Right renal pelvis (tissue), 4 donors: ENCODE results near the gene PCDH9. TPM values are rescaled to one million over a fixed set of nuclear protein-coding genes. Genes with fewer than 3 reads are reported as not detected.
"Not testable (repeated sequence)": the region's sequence is repeated elsewhere in the genome, so short reads cannot be mapped to it uniquely, and the experiment has no call there.

Experiments used
- DNase-seq, 4 donors: peaks; one replicate each; pipeline ENCODE4 v3.0.0-alpha.2; 2013; ENCODE audit warnings: low read depth in 4 of 4, low spot score in 3 of 4, missing footprints in 1 of 4
- polyA plus RNA-seq, 4 donors: library from polyadenylated mRNA; unstranded; fragments of 120-200 nt; gene quantifications; one replicate each; pipeline ENCODE4 v1.2.1, GENCODE V29; 2013; ENCODE audit not compliant: insufficient read length in 4 of 4

The PCDH9 gene
- polyA plus RNA-seq, 4 donors: 12.8 to 16.5 (median 15.0) TPM

DNA sequence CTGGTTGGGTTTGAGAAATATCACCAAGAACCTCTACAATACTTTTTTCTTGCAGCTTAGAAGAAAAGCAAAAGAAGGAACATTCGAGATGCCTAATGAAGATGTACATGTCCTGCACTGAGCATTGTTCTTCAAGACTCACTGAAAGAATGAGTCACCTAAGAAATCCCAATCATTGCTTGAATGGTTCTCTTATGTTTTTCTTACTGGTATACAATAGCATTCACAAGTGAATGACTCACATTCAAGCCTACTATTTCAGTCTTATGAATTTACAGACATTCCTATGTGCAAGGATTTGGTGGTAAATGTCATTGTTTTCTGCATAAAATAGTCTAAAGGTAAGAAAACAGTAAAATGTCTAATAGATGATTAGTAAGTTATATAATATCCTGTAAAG, 594.6 kb downstream of the PCDH9 start:
- no peak for DNase-seq

DNA sequence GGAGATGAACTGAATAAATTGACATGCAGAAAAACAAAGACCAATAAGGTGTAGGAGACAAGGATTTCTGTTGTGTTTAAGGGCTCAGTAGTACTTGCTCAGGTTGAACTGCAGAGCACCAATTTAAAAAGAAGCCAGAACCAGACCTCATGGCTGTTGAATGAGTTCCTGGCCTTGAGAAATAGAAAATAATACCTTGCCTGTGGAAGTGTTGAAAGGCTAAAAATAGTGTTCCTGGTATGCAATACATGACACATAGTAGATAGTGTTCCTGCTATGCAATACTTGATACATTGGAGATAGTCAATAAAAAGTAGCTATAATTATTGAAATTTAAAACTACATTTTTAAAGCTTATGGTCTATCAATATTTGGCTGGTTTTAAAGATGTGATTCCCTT, 595.8 kb downstream of the PCDH9 start:
- no peak for DNase-seq

GRCh38 chr13:66627512-66627911, 602.6 kb downstream of the PCDH9 start:
- DNase-seq: no peak

DNA sequence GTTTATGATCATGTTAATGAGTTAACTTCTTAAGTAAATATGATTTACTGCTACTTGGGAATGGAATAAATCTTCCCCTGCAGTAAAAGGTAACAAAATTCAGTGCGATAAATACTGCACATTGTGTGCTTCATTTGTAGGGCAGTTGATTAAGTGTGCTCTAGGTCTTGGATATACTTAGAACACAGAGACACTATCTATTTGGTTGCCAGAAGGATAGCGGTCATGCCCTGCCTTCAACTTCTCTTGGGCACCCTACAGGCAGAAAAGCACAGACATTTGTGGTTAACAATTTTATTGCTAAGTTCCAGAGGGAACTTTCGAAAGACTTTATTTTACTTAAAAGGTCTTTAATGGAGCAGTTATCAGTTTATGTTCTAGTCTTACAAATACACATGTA, 605.8 kb downstream of the PCDH9 start:
- no peak for DNase-seq

- DNase-seq: peak in 1 of 4 donors; percentile 3
These were observed 606.9 kb downstream of the PCDH9 start for GRCh38 chr13:66623129-66623820.

GRCh38 chr13:66621906-66622447, 608.2 kb downstream of the PCDH9 start:
- not testable (repeated sequence) for DNase-seq

DNA sequence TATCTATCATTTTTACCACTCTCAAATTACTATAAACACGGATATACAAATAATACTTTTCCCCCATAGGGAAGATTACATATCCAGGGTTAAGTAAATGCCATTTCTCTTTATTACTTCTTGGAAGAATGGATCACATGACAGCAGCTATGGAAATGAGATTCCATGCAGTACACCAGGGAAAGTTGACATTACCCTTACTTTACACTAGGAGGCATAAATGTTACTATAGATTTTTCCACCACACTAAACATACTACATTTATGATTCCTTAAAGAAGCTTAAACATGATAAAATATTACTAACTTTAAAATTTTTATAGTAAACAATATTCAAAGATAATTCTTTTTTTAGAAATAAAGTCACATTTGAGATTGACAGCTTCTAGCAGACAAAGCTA, 611.4 kb downstream of the PCDH9 start:
- no peak for DNase-seq

GRCh38 chr13:66617786-66618185, 612.4 kb downstream of the PCDH9 start:
- DNase-seq: no peak

DNA sequence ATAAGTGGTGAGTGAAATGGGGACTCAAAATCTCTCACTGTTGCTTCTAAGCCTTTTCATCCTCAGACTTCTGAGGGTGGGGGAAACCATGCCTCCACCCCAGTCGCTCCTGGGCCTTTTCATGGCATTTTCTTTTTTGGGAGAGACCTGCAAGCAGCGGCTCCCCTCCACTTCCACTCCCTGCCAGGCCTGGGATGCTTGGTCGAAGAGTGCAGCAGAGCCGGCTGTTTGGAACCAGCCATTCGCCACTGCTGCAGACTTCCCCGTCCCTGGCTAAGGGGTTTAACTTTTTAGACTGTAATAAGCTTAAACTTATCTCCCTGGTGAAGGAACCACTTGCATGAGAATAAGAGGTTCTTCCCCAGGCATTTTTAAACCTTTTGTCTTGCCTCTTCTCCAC, 617.2 kb downstream of the PCDH9 start:
- no peak for DNase-seq

DNA sequence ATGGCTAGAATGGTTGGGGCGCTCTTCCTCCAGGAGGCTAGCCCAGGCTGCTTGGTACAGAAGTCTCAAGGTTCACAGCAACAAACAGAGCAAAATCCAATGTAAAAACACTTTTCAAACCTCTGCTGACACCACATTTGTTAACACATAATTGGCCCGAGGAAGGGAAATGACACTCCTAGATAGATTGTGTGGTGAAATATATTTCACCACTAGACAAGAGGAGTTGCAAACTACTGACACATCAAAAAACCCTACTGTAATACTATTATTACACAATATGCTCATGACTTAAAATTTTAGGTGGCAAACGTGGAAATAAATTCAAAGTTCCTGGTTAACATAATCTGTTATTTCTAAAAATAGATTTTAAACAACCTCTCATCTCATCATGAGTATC, 643.6 kb downstream of the PCDH9 start:
- DNase-seq: no peak

DNA sequence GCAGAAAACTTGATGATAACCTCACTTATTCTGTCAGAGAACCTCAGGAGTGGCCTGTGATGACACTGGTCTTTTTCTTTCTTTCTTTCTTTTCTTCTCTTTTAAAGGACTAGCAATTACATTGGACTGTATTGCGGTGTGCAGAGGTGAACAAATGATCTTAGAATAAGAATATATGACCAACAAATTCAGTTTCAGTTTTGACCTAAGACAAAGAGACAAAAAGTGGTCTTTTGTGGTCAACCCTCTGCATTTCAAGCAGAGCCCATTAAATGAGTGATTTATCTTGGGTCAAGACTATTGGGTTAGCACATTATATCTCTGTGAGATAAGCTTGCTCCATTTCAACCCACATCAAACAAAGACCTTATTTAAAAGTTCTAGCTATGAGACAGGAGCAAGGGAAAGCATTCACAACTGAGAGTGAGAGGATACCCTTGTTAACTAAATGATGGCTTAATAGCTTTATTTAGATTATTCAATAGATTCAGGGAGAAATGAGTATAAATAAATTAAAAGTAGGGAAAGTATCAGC, 644.4 kb downstream of the PCDH9 start:
- no peak for DNase-seq

GRCh38 chr13:66581675-66582074, 648.5 kb downstream of the PCDH9 start:
- DNase-seq: no peak

DNA sequence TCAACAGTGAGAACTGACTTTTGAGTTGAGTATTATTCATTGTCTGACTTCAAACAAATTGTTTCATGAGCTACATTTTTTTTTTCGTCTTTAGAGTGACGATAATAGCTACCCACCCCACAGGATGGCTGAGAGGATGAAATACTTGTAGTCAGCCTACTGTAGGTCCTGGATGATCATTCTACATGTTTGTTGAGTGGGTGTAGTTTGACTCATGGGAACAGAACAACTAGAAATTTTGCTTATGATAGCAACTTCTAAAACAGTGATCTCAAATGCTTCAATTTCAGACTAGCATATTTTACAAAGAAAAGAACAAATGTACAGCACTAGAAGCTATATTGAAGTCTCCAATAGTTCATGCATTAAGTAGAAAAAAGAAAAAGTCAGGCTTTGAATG, 651.8 kb downstream of the PCDH9 start:
- DNase-seq: no peak

GRCh38 chr13:66577358-66577757, 652.8 kb downstream of the PCDH9 start:
- DNase-seq: no peak

- no peak for DNase-seq
These were observed 653.8 kb downstream of the PCDH9 start for GRCh38 chr13:66576381-66576780.

DNA sequence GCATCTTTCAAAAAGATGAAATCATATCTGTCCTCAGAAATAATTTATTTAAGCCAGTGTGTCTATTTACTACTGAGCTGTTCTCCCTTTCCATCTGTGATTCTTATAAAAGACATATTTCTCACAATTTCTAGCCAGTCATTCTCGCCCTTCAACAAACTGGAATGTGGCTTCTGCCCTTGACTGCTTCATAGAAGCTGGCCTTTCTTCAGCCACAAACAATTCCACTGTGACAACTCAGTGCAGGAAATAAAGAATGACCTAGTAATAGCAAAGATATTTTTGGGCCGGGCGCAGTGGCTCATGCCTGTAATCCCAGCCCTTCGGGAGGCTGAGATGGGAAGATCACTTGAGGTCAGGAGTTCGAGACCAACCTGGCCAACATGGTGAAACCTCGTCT, 655.5 kb downstream of the PCDH9 start:
- no peak for DNase-seq

DNA sequence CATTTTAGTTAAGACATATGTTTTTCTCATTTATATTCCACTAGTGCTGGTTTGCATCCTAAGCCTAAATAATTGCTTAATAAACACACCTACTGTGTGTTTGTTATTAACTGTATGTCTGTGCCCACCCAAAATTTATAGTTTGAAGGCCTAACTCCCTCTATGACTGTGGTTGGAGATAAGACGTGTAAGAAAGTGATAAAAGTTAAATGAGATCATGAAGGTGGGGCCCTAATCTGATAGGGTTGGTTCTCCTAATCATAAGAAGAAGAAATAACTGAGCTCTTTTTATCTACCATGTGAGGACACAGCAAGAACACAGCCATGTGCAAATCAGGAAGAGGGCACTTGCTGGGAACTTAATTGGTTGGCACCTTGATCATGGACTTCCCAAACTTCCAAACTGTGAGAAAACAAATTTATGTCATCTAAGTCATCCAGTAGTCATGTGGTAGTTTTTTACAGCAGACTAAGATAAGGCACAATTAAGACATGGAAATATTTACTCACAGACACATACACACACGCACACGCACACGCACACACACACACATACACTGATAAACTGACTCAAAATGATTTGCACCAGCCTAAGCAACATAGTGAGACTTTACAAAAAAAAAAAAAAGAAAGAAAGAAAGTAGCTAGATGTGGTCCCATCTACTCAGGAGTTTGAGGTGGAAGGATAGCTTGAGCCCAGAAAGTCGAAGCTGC, 662.1 kb downstream of the PCDH9 start:
- DNase-seq: no peak

GRCh38 chr13:66565279-66565678, 664.9 kb downstream of the PCDH9 start:
- DNase-seq: no peak

DNA sequence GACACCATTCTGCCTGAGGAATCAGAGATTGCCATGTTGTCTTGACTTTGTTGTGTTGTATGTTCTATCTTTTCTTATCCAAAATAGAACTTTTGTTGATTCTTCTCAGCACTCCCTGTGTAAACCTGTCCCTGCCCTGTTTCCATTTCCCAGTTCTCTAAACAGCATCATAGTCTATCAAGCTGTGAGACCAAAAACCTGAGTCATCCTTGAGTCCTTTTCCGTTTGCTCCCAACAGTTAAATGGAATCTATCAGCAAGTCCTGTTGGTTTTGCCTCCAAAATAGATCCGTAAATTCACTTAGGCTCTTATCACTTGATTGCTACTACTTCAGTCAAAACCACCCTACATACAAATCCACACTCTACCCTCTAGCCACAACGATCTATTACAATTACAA, 667.1 kb downstream of the PCDH9 start:
- DNase-seq: no peak

DNA sequence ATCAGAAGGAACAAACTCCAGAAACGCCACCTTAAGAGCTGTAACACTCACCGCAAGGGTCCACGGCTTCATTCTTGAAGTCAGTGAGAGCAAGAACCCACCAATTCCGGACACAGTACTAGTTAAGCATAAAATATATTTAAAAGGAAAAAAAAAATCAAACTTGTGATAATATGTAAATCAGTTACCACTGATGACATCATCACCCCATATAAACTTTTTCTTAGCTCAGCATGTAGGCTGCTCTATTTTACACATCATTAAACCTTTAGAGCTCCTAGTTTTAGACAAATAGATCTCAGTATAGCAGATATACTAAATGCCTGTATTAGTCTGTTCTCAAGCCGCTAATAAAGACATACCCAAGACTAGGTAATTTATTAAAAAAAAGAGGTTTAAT, 668.1 kb downstream of the PCDH9 start:
- no peak for DNase-seq

- DNase-seq: no peak
These were observed 669.1 kb downstream of the PCDH9 start for GRCh38 chr13:66560991-66561390.

DNA sequence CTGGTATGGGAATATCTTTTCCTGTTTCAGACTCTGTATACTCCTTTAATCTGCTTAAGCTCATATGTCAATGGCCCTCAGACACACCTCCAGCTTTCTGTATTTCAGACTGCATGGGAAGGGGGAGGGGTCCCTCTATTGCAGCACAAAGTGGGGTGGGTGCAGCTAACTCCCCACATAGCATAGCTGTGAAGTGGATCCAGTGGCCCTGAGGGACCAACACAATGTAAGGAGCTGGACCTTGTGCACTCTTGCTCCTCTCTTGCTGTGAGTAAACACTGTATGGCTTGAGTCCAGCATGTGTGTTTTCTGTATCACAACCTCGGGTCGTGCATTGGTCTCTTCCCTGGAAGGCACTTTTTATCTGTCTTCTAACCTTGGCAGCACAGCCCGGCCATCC, 669.9 kb downstream of the PCDH9 start:
- DNase-seq: no peak
